ENCODE measurements around the gene TGM2. TPM values are rescaled to one million over a fixed set of nuclear protein-coding genes. Genes with fewer than 3 reads are reported as not detected.

TGM2 gene
- polyA plus RNA-seq, 1 donor from 2014 or later = not detected

DNA sequence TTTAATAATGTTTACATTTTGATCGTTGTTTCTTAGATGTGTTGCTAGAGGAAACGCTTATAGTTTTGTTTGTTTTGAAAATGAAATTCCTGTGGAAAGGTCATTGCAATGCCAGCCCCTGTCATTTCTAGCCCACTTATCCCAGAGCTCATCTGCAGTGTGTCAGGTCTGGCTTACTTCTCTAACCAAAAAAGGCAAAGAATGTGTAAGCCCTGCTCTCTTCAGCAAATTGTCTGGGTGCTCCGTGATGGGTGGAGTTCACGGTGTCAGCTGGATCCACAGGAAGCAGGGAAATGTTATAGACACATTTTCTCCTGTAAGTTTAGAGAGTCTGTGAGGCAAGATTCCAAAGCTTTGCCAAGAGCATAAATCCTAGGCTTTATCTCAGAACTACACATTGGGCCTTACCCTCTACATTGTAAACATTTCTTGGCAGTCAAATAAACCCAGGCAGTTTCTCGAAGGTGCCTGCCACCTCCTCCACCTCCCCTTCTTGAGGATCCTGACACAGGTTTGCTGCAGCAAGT, 80.6 kb downstream of the TGM2 start:
- Histone ChIP-seq H3K9ac (ENCODE audit: low read length) (no peak overlapping the region), H3K36me3 (ENCODE audit: insufficient read depth, low read length) (peaks cover 9% of the 10 kb centered on the region), H3K27ac (ENCODE audit: low read length) (no peak overlapping the region)

DNA sequence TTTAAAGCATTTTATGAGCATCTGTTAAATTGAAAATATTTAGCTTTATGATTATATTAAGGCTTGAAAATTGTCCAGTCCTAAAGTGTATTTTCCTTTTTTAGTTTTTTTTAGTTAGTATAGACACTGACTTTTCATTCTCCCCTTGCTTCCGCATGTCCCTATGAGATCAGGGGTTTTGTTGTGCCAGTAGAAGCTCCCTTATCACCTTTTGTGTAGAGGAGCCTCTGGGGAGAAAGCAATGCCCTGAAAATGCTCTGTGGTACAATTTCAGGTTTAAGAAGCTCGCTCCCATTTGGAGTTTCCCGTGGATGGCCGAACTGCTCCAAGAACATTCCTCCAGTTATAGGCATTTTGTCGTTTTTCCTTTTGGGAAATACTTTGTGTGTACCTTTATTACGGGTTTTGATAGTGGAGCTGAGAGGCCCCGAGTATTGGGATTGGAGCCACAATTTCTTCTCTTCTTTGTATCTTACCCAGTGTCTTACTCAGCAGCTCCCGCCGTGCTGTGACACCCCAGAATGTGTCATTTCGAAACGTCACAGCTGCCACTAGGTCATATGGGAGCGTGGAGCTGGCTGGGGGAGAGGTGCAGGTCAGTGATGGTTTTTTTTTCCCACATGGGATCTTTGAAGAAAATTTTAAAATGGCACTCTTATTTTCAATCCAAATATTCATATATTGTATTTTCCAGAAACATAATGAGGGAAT, 81.6 kb downstream of the TGM2 start:
- Histone ChIP-seq H3K9me2 (ENCODE audit: insufficient read depth, low read length) (no peaks in the 10 kb centered on the region), H3K27me3 (ENCODE audit: insufficient read depth, low read depth, low read length) (no peaks in the 10 kb centered on the region), H3K4me2 (ENCODE audit: low read length) (no peak overlapping the region), H4K20me1 (ENCODE audit: insufficient read depth) (no peaks in the 10 kb centered on the region), H2AFZ (ENCODE audit: low read depth, low read length) (no peak overlapping the region), H3K9ac (ENCODE audit: low read length) (no peak overlapping the region), H3K27ac (ENCODE audit: low read length) (no peak overlapping the region), H3K79me2 (replicated peaks; ENCODE audit: insufficient read depth, low read length) (no peaks in the 10 kb centered on the region), H3K36me3 (ENCODE audit: insufficient read depth, low read length) (peaks cover 7% of the 10 kb centered on the region), H3F3A (ENCODE audit: insufficient read depth, low read length, poor library complexity, severe bottlenecking) (no peaks in the 10 kb centered on the region), H3K9me3 (ENCODE audit: low read length) (no peaks in the 10 kb centered on the region), H3K4me3 (ENCODE audit: low read length) (no peak overlapping the region)
- TF ChIP-seq MXI1 (conservative IDR thresholded peaks at IDR 0.05; ENCODE audit: poor library complexity, severe bottlenecking) = no peak
- TF ChIP-seq EZH2 (IDR thresholded peaks at IDR 0.05; ENCODE audit: borderline replicate concordance, insufficient read depth, low read length, poor library complexity, severe bottlenecking) = no peak
- no peak for TF ChIP-seq TAF1 (IDR thresholded peaks at IDR 0.05; ENCODE audit: low read depth)
- TF ChIP-seq SMC3 (conservative IDR thresholded peaks at IDR 0.05; ENCODE audit: poor library complexity) = no peak
- TF ChIP-seq EP300 (conservative IDR thresholded peaks at IDR 0.05; ENCODE audit: poor library complexity, severe bottlenecking) = no peak
- TF ChIP-seq, protein P1, sequence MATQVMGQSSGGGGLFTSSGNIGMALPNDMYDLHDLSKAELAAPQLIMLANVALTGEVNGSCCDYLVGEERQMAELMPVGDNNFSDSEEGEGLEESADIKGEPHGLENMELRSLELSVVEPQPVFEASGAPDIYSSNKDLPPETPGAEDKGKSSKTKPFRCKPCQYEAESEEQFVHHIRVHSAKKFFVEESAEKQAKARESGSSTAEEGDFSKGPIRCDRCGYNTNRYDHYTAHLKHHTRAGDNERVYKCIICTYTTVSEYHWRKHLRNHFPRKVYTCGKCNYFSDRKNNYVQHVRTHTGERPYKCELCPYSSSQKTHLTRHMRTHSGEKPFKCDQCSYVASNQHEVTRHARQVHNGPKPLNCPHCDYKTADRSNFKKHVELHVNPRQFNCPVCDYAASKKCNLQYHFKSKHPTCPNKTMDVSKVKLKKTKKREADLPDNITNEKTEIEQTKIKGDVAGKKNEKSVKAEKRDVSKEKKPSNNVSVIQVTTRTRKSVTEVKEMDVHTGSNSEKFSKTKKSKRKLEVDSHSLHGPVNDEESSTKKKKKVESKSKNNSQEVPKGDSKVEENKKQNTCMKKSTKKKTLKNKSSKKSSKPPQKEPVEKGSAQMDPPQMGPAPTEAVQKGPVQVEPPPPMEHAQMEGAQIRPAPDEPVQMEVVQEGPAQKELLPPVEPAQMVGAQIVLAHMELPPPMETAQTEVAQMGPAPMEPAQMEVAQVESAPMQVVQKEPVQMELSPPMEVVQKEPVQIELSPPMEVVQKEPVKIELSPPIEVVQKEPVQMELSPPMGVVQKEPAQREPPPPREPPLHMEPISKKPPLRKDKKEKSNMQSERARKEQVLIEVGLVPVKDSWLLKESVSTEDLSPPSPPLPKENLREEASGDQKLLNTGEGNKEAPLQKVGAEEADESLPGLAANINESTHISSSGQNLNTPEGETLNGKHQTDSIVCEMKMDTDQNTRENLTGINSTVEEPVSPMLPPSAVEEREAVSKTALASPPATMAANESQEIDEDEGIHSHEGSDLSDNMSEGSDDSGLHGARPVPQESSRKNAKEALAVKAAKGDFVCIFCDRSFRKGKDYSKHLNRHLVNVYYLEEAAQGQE (IDR thresholded peaks at IDR 0.05; ENCODE audit: borderline replicate concordance) = no peak
- no peak for TF ChIP-seq POLR2AphosphoS5 (IDR thresholded peaks at IDR 0.05)
- TF ChIP-seq RAD21 (conservative IDR thresholded peaks at IDR 0.05) = no peak
- TF ChIP-seq, protein P2, sequence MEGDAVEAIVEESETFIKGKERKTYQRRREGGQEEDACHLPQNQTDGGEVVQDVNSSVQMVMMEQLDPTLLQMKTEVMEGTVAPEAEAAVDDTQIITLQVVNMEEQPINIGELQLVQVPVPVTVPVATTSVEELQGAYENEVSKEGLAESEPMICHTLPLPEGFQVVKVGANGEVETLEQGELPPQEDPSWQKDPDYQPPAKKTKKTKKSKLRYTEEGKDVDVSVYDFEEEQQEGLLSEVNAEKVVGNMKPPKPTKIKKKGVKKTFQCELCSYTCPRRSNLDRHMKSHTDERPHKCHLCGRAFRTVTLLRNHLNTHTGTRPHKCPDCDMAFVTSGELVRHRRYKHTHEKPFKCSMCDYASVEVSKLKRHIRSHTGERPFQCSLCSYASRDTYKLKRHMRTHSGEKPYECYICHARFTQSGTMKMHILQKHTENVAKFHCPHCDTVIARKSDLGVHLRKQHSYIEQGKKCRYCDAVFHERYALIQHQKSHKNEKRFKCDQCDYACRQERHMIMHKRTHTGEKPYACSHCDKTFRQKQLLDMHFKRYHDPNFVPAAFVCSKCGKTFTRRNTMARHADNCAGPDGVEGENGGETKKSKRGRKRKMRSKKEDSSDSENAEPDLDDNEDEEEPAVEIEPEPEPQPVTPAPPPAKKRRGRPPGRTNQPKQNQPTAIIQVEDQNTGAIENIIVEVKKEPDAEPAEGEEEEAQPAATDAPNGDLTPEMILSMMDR (IDR thresholded peaks at IDR 0.05; ENCODE audit: poor library complexity, severe bottlenecking) = no peak

More for the DNA sequence above, 80.6 kb downstream of the TGM2 start:
- H3K9me2 ChIP-seq (ENCODE audit: insufficient read depth, low read length) = no peaks in the 10 kb centered on the region
- no peaks in the 10 kb centered on the region for H3K79me2 ChIP-seq (replicated peaks; ENCODE audit: insufficient read depth, low read length)
- no peak overlapping the region for H3K4me3 ChIP-seq (ENCODE audit: low read length)
- TF ChIP-seq, protein P1 (IDR thresholded peaks at IDR 0.05; ENCODE audit: borderline replicate concordance) = no peak
- TF ChIP-seq TAF1 (IDR thresholded peaks at IDR 0.05; ENCODE audit: low read depth) (no peak), EP300 (conservative IDR thresholded peaks at IDR 0.05; ENCODE audit: poor library complexity, severe bottlenecking) (no peak), MXI1 (conservative IDR thresholded peaks at IDR 0.05; ENCODE audit: poor library complexity, severe bottlenecking) (no peak), SMC3 (conservative IDR thresholded peaks at IDR 0.05; ENCODE audit: poor library complexity) (no peak), POLR2AphosphoS5 (IDR thresholded peaks at IDR 0.05) (no peak), RAD21 (conservative IDR thresholded peaks at IDR 0.05) (no peak), EZH2 (IDR thresholded peaks at IDR 0.05; ENCODE audit: borderline replicate concordance, insufficient read depth, low read length, poor library complexity, severe bottlenecking) (no peak)
- TF ChIP-seq, protein P2 (IDR thresholded peaks at IDR 0.05; ENCODE audit: poor library complexity, severe bottlenecking) = no peak
- H3K9me3 ChIP-seq (ENCODE audit: low read length) = no peaks in the 10 kb centered on the region
- no peak overlapping the region for H3K4me2 ChIP-seq (ENCODE audit: low read length)
- H3F3A ChIP-seq (ENCODE audit: insufficient read depth, low read length, poor library complexity, severe bottlenecking) = no peaks in the 10 kb centered on the region
- no peaks in the 10 kb centered on the region for H3K27me3 ChIP-seq (ENCODE audit: insufficient read depth, low read depth, low read length)
- H2AFZ ChIP-seq (ENCODE audit: low read depth, low read length) = no peak overlapping the region
- H4K20me1 ChIP-seq (ENCODE audit: insufficient read depth) = no peaks in the 10 kb centered on the region

All from neural cell (in vitro differentiated cells).